CD4-positive, alpha-beta T cell treated with Interleukin-6 at 100 ng/mL for 8 hours (primary cell): Measurements from ENCODE around the gene LRP5.
"Not testable (repeated sequence)": the region's sequence is repeated elsewhere in the genome, so short reads cannot be mapped to it uniquely, and the experiment has no call there.

Source experiments
- DNase-seq: peaks from one replicate; pipeline ENCODE4 v3.0.0-alpha.2; 2020; ENCODE audit warnings: mixed read lengths, low spot score

Gene LRP5

DNA sequence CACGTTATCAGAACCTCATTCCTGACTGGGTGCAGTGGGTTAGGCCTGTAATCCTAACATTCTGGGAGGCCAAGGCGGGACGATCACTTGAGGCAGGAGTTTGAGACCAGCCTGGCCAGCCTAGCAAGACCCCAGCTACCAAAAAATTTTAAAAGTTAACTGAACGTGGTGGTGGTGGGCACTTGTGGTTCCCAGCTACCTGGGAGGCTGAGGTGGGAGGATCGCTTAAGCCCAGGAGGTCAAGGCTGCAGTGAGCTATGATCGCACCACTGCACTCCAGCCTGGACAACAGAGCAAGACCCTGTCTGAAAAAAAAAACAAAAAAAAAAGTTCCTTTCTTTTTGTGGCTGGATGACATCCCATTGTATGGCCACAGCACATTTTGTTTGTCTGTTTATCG lies 80.4 kb downstream of the LRP5 start:
- no peak for DNase-seq

DNA sequence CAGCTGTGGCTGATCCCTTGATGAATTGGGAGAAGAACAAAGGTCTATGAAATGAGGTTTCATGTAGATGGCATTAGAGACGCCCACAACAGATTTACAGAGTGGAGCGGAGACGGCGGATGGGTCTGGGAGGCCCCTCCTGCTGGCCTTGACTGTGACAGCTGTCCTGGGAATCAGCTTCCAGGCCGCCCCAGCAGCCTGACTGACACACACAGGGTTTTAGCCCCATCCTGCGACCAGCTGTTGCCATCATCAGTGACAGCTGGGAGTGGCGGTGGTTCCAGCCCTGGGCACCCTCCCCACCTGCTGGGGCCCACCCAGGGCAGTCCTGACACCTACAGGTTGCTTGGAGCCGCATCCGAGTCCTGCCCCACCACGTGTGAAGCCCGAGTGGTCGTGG lies 84.1 kb downstream of the LRP5 start:
- no peak for DNase-seq

DNA sequence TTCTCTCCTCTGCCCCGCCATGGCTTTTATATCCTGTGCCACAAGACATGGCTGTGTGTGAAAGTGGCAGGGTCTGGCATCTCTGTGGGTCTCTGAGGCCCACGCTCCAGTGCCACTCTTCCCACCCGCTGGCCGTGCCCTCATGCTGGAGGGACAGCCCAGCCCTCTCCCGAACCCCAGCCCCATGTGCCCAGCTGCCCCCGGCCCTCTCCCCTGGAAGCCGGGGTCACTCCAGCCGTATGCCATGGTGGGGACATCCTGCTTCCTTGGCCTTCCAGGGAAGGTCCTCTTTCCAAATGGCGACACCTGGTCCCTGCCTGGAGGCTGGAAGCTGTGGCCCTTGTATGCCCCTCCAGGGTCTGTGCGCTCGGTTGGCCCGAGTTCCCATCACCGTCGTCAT lies 84.9 kb downstream of the LRP5 start:
- DNase-seq: no peak

DNA sequence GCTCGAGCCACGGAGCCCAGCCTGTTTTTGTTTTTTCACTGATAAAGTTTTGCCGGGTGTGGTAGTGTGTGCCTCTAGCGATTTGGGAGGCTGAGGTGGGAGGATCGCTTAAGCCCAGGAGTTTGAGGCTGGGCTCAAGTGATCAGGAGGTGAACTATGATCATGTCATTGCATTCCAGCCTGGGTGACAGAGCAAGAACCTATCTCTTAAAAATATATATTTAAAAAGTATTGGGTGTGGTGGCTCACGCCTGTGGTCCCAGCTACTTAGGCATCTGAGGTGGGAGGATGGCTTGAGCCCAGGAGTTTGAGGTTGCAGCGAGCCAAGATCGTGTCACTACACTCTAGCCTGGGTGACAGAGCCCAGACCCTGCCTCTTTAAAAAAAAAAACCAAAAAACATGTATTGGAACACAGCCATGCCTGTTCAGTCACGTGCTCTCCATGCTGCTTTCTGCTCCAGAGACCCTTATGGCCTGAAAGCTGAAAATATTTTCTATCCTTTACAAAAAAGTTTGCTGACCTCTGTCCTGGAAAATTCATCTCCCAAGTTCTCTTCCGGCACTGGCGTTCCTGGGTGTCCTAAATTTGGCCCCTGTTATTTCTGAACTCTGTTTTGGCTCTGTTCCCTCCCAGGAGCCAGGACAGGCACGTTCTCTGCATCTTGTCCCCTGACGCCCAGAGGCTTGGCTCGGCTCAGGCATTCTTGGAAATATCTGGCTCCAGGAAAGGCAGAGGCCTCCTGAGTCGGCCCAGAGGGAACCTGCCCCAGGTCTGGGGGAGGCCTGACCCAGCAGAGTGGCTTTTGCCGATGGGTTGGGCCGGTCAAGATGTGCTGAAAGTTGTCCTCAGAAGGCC lies 86.8 kb downstream of the LRP5 start:
- no peak for DNase-seq

DNA sequence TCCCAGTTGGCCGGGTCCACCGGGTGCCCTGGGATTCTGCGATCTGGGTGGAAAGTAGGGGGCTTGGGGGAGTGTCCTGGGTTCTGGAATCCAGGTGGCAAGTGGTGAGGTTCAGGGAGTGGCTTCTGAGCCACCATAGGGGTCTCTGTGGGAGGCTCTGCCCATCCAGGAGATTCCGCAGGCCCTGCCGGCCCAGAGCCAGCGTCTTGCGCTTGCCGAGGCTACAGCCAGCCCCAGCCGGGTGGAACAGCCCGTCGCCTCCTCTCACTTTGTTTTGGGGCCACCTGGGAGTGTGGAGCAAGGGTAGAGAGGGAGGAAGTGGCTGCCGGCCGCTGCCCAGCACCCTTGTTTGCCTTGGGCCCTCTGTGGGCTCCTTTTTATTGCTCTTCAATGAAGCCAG lies 87.5 kb downstream of the LRP5 start:
- DNase-seq: no peak

DNA sequence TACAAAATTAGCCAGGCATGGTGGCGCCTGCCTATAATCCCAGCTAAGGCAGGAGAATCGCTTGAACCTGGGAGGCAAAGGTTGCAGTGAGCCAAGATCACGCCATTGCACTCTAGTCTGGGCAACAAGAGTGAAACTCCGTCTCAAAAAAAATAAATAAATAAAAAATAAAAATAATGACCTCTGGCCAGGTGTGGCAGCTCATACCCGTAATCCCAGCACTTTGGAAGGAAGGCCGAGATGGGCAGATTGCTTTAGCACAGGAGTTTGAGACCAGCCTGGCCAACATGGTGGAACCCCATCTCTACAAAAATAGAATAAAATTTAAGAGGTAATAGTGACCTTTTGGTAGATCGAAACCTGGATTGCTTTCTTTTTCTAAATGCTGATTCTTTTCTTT lies 88.2 kb downstream of the LRP5 start:
- DNase-seq: not testable (repeated sequence)

DNA sequence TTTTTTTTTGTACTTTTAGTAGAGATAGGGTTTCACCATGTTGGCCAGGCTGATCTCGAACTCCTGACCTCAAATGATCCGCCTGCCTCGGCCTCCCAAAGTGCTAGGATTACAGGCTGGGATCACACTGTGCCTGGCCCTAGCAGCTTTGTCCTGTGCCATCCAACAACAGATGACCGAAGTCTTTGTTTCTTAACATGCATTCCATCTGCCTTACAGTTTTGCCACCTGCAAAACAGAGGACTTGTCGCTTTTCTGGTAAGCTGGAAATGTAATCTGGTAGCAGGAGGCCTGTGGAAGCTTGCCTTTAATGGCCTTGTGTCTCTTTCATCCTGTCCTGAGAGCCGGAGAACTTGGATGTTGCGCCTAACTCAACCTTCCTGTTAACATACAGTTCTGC lies 89.5 kb downstream of the LRP5 start:
- no peak for DNase-seq

DNA sequence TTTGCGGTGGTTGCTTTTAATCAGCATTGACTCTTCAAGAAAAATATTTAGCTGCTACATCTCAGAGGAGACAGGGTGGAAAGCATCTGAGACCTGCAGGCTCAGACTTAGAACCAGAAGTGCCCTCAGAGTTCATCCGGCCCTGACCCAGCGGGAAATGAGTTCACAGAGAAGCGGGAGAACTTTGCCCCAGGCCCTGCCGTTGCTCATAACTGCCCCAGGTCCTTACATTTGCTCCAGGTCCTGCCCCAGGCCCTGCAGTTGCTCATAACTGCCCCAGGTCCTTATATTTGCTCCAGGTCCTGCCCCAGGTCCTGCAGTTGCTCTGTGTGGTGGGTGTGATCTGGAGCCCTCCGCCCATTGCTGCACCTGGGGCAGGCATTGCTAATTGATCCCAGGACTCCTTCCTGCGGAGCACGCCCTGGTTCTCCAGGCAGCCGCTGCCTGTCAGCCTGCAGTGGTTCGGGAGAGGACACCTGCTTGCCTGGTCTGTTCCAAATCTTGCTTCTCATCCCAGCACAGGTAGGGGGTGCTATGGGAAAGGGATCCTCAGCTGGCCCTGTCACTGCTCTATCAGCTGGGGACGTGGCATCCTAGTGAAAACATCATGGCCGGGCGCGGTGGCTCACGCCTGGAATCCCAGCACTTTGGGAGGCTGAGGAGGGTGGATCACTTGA lies 90.1 kb downstream of the LRP5 start:
- no peak for DNase-seq

DNA sequence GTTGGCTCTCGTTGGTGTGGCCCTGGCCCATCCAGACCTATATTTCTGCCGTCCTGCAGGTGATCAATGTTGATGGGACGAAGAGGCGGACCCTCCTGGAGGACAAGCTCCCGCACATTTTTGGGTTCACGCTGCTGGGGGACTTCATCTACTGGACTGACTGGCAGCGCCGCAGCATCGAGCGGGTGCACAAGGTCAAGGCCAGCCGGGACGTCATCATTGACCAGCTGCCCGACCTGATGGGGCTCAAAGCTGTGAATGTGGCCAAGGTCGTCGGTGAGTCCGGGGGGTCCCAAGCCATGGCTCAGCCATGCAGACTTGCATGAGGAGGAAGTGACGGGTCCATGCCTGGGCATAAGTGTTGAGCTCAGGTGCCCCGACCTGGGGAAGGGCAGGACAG lies 91.0 kb downstream of the LRP5 start:
- no peak for DNase-seq

DNA sequence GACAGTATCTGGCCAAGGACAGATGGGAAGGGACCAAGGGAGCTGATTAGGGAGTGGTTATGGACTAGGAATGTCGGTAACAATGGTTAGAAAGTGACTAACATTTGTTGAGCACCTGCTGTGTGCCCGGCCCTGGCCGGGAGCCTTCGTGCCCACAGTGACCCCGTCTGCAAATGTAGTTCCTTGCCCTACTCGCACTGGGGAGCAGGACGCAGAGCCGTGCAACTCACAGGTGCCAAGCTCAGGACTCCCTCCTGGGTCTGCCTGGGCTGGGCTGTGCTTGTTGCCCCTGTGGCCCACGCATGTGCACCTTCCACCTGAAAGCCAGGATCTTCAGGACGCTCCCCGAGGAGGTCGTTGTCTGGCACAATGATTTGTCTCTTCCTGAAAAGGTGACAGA lies 91.4 kb downstream of the LRP5 start:
- no peak for DNase-seq

DNA sequence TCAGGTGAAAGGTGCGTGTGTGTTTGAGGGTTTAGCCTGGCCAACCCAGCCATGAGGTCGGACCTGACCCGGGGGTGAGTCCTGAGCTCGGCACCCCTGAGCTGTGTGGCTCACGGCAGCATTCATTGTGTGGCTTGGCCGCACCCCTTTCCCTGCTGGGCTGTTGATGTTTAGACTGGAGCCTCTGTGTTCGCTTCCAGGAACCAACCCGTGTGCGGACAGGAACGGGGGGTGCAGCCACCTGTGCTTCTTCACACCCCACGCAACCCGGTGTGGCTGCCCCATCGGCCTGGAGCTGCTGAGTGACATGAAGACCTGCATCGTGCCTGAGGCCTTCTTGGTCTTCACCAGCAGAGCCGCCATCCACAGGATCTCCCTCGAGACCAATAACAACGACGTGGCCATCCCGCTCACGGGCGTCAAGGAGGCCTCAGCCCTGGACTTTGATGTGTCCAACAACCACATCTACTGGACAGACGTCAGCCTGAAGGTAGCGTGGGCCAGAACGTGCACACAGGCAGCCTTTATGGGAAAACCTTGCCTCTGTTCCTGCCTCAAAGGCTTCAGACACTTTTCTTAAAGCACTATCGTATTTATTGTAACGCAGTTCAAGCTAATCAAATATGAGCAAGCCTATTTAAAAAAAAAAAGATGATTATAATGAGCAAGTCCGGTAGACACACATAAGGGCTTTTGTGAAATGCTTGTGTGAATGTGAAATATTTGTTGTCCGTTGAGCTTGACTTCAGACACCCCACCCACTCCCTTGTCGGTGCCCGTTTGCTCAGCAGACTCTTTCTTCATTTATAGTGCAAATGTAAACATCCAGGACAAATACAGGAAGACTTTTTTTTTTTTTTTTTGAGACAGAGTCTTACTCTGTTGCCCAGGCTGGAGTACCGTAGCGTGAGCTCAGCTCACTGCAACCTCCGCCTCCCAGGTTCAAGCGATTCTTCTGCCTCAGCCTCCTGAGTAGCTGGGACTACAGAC lies 94.2 kb downstream of the LRP5 start:
- no peak for DNase-seq

DNA sequence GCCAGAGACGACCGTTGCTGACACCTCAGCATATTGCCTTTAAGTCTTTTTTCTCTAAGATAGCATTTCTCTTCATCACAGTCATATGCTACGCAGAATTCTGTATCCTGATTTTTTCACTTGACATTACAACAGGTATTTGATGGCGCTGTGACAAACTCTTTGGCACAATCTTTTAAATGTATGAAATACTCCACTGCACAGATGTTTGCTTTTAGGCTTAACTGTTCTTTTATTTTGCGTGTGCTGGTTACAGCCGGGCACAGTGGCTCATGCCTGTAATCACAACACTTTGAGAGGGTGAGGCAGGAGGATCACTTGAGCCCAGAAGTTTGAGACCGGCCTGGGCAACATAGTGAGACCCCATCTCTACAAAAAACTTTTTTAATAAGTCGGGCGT lies 96.1 kb downstream of the LRP5 start:
- no peak for DNase-seq

DNA sequence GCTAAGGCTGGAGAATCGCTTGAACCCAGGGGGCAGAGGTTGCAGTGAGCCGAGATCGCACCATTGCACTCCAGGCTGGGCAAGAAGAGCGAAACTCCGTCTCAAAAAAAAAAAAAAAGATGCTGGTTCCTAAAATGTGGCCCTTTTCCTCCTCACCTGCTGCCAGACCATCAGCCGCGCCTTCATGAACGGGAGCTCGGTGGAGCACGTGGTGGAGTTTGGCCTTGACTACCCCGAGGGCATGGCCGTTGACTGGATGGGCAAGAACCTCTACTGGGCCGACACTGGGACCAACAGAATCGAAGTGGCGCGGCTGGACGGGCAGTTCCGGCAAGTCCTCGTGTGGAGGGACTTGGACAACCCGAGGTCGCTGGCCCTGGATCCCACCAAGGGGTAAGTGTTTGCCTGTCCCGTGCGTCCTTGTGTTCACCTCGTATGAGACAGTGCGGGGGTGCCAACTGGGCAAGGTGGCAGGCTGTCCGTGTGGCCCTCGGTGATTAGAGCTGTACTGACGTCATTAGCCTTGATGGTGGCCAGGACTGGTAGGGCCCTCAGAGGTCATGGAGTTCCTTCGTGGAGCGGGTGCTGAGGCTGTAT lies 97.5 kb downstream of the LRP5 start:
- no peak for DNase-seq

DNA sequence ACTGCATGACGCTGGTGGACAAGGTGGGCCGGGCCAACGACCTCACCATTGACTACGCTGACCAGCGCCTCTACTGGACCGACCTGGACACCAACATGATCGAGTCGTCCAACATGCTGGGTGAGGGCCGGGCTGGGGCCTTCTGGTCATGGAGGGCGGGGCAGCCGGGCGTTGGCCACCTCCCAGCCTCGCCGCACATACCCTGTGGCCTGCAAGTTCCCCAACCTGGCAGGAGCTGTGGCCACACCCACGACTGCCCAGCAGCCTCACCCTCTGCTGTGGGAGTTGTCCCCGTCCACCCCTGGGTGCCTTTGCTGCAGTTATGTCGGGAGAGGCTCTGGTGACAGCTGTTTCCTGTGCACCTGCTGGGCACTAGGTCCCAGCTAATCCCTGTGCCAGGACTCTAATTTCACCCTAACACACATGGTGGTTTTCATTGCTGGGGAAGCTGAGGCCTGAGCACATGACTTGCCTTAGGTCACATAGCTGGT lies 99.2 kb downstream of the LRP5 start:
- no peak for DNase-seq

DNA sequence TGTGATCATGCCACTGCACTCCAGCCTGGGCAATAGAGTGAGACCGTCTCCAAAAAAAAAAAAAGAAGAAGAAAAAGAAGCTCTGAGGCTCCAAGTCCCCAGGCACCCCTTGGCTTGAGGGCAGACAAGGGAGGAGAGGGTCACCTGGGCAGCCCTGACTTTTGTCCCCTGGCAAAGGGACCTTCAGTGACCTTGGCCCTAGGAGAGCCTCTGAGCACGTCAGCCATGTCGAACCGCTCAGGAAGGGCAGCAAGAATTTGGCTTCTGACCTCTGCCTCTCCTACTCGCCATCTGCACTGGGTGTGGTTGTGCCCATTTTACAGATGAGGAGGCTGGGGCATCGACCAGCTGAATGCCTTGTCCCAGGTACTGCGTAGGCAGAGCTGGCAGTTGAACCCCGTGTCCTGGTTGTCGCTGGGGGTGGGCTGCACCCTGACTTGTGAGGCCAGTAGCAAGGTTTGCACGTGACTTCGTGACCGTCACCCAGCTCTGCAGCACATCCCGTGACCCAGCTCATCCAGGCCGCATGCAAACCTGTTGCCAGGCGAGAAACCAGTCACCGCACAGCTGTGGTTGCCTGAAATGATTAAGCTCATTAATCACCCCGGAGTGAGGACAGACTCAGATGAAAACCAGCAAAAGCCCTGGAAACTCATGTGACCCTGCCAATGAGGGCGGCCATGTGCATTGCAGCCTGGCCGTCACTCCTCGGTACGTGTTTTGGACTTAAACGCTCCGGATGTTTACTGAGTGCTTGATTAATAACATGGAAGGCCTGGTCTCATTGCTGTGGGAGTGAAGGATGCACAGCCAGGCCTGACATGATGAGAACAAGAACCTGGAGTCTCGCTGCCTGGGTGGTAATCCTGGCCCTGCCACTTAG lies 100.4 kb downstream of the LRP5 start:
- DNase-seq: no peak

DNA sequence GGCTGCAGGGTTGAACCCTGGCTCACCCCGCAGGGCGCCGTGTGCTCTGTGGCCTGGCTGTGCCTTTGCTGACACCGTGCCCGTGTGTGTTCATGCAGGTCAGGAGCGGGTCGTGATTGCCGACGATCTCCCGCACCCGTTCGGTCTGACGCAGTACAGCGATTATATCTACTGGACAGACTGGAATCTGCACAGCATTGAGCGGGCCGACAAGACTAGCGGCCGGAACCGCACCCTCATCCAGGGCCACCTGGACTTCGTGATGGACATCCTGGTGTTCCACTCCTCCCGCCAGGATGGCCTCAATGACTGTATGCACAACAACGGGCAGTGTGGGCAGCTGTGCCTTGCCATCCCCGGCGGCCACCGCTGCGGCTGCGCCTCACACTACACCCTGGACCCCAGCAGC lies 101.2 kb downstream of the LRP5 start:
- no peak for DNase-seq

DNA sequence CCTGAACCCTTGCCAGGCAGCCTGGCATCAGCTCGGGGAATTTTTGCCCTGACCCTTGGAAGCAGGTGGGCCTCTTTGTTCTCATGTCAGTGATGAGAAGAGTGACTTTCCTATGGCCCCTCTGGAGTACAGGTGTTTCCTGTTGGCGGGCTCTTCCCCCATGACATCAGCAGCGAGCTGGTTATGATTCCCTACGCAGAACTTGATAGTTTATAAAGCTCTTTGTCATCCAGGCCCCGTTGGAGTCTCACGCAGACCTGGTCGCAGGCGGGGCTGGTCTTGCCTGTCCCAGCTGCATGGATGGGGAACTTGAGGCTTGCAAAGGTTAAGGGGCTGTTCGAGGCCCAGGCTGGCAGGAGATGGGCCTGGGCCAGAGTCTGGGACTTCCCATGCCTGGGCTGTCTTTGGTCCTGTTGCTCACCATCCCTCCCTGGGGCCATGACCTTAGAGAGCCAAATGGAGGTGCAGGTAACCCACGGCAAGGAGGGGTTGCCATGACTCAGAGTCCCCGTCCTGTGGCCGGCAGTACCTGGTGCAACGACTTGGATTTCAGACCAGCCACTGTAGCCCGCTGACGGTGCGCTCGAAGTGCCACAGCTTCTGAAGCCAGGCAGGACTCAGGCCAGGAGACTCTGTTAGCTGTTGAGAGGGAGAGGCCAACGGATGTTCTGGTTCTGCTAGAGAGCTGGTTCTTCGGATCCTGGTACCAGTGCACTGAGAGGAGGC lies 102.3 kb downstream of the LRP5 start:
- DNase-seq: no peak

DNA sequence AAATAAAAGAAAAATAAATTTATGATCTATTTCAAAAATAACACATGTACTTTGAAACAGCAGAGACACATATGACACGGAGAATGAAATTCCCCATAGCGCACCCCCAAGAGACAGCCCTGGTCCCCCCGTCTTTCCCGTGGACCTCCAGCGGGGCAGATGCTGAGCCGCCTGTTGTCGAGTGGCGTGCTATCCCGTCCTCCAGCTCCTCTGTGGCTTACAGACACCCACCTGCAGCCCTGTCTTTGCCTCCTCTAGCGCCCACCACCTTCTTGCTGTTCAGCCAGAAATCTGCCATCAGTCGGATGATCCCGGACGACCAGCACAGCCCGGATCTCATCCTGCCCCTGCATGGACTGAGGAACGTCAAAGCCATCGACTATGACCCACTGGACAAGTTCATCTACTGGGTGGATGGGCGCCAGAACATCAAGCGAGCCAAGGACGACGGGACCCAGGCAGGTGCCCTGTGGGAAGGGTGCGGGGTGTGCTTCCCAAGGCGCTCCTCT lies 103.7 kb downstream of the LRP5 start:
- no peak for DNase-seq

DNA sequence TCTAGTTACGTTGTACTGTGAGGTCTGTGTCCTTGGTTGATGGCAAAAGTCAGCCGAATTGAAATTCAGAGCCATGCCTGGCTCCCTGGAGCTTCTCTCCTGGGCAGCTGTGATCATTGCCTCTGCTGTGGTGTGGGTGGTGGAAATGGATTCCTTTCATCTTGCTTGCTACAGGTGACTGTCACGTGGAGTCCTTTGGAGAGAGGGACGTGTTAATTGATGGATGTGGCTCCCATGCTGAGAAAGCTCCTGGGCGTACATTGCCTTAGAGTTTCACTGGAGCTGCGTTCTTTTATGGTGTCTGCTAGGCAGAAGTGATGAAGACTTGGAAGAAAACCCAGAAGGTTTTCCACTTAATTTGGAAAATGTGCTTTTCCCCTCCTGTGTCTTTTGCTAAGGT lies 106.3 kb downstream of the LRP5 start:
- no peak for DNase-seq

DNA sequence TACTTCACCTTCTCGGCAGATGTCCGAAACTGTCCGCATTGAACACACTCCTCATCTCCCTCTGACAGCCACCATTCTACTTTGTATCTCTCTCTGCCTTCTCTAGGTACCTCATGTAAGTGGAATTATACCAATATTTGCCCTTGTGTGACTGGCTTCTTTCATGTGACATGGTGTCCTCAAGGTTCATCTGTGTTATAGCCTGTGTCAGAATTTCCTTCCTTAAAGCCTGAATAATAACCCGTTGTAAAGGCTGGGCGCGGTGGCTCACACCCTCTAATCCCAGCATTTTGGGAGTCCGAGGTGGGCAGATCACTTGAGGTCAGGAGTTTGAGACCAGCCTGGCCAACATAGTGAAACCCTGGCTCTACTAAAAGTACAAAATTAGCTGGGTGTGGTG lies 107.8 kb downstream of the LRP5 start:
- DNase-seq: no peak
